Tibial artery (tissue), 4 donors: ENCODE measurements around the gene GSK3B.

Experiments used
- DNase-seq, 2 donors: peaks; one replicate each; pipeline ENCODE4 v3.0.0-alpha.2; 2019
- H3K27ac ChIP-seq, 2 donors: fragments of 200-600 bp; sonication (generic) in 1 of 2; 1 replicate in 1 of 2; 2 replicates in 1 of 2; pipeline ENCODE4 v1.5.1; 2018 to 2019; ENCODE audit warnings: mild to moderate bottlenecking in 1 of 2
- H3K27me3 ChIP-seq, 2 donors: fragments of 200-600 bp; sonication (generic) in 1 of 2; one replicate each; pipeline versions ENCODE4 v1.5.1 to v1.6.0; 2016 to 2019
- H3K36me3 ChIP-seq, 3 donors: fragments of 200-600 bp; sonication (generic) in 2 of 3; one replicate each; pipeline ENCODE4 v1.5.1; 2016 to 2019; ENCODE audit warnings: mild to moderate bottlenecking in 2 of 3
- H3K4me1 ChIP-seq, 4 donors: fragments of 200-600 bp; sonication (generic) in 2 of 4; 1 replicate in 3 of 4; 2 replicates in 1 of 4; pipeline ENCODE4 v1.5.1; 2016 to 2019
- H3K4me3 ChIP-seq, 2 donors: fragments of 200-600 bp; sonication (generic) in 1 of 2; 1 replicate in 1 of 2; 2 replicates in 1 of 2; pipeline ENCODE4 v1.5.1; 2018 to 2019; ENCODE audit warnings: mild to moderate bottlenecking in 2 of 2
- H3K9me3 ChIP-seq, 3 donors: fragments of 200-600 bp; sonication (generic) in 1 of 3; one replicate each; pipeline ENCODE4 v1.5.1; 2016 to 2019
- CTCF ChIP-seq, 2 experiments: fragments of 200-600 bp in 1 of 2; fragments of 450-650 bp in 1 of 2; IDR thresholded peaks; one replicate each; pipeline ENCODE4 v1.5.1; 2017 to 2019; ENCODE audit warnings: antibody characterized with exemption in 2 of 2, mild to moderate bottlenecking in 1 of 2, moderate library complexity in 1 of 2
- intact Hi-C: fragments of 100-400 bp; cut with DNase I; formaldehyde crosslinking; loops from one replicate; pipeline ENCODE4 v1.15.0; 2023; ENCODE audit warnings: low total_unique reads

Gene GSK3B

GRCh38 chr3:120039642-120040610 lies 54.3 kb downstream of the GSK3B start:
- H3K36me3 ChIP-seq, result peaks cover 7 to 18% (median 8%) of the 10 kb centered on the region in 3 donors
- no peaks in the 10 kb centered on the region for H3K27me3 ChIP-seq
- intact Hi-C loops, result no loop called here
- no peak overlapping the region for H3K27ac ChIP-seq
- no peak for TF ChIP-seq CTCF (IDR thresholded peaks at IDR 0.05)
- H3K4me3 ChIP-seq, result no peak overlapping the region
- H3K4me1 ChIP-seq, result no peaks in the 10 kb centered on the region
- peaks cover 0 to 22% (median 13%) of the 10 kb centered on the region in 3 donors for H3K9me3 ChIP-seq
- no peak for DNase-seq

- no peak for DNase-seq
- Histone ChIP-seq H3K9me3 (no peaks in the 10 kb centered on the region), H3K36me3 (no peaks in the 10 kb centered on the region), H3K4me3 (no peak overlapping the region), H3K4me1 (peaks cover 0 to under 1% (median 0%) of the 10 kb centered on the region in 4 donors), H3K27ac (no peak overlapping the region), H3K27me3 (no peaks in the 10 kb centered on the region)
- intact Hi-C loops, result no loop called here
- no peak for TF ChIP-seq CTCF (IDR thresholded peaks at IDR 0.05)
These were observed 60.7 kb downstream of the GSK3B start for GRCh38 chr3:120033596-120033995.

GRCh38 chr3:120031561-120031960 lies 62.7 kb downstream of the GSK3B start:
- H3K4me3 ChIP-seq, result no peak overlapping the region
- TF ChIP-seq CTCF (IDR thresholded peaks at IDR 0.05), result no peak
- peaks cover 0 to 5% (median 0%) of the 10 kb centered on the region in 4 donors for H3K4me1 ChIP-seq
- no peak overlapping the region for H3K27ac ChIP-seq
- no peaks in the 10 kb centered on the region for H3K9me3 ChIP-seq
- intact Hi-C loops, result no loop called here
- DNase-seq, result no peak
- H3K36me3 ChIP-seq, result no peaks in the 10 kb centered on the region
- H3K27me3 ChIP-seq, result no peaks in the 10 kb centered on the region

GRCh38 chr3:120029749-120030148 lies 64.5 kb downstream of the GSK3B start:
- intact Hi-C loops, result no loop called here

More at GRCh38 chr3:120029749-120030148, 64.5 kb downstream of the GSK3B start:
- H3K27ac ChIP-seq, result no peak overlapping the region
- no peak overlapping the region for H3K4me3 ChIP-seq
- H3K9me3 ChIP-seq, result no peaks in the 10 kb centered on the region
- DNase-seq, result no peak
- peaks cover 0 to 9% (median 0%) of the 10 kb centered on the region in 4 donors for H3K4me1 ChIP-seq
- H3K27me3 ChIP-seq, result no peaks in the 10 kb centered on the region
- H3K36me3 ChIP-seq, result no peaks in the 10 kb centered on the region
- no peak for TF ChIP-seq CTCF (IDR thresholded peaks at IDR 0.05)
